IPS-NIHi11 (cell line): Measurements from ENCODE around the gene SCYGR4.
"Not testable (repeated sequence)": the region's sequence is repeated elsewhere in the genome, so short reads cannot be mapped to it uniquely, and the experiment has no call there.

Source experiments
- DNase-seq: peaks from one replicate; pipeline ENCODE4 v3.0.0; 2012; ENCODE audit warnings: mixed read lengths, low spot score

SCYGR4 gene

GRCh38 chr2:227666631-227667170 lies 49.4 kb downstream of the SCYGR4 start, which contains the start of gene SCYGR5:
SCYGR5 (plus strand) TSS chr2:227666804; CDS start chr2:227666804, 0 bp downstream.
- not testable (repeated sequence) for DNase-seq
